Lower leg skin (tissue), 4 donors: ENCODE measurements around the gene PTCRA. TPM values are rescaled to one million over a fixed set of nuclear protein-coding genes. Genes with fewer than 3 reads are reported as not detected.

Source experiments
- DNase-seq, 2 donors: peaks; one replicate each; pipeline ENCODE4 v3.0.0-alpha.2; 2019; ENCODE audit warnings: low spot score in 2 of 2
- H3K4me3 ChIP-seq: fragments of 200-600 bp; sonication (generic); 2 replicates; pipeline ENCODE4 v1.5.1; 2017; ENCODE audit warnings: mild to moderate bottlenecking, low read depth; ENCODE audit not compliant: poor library complexity, severe bottlenecking
- POLR2A ChIP-seq, 2 donors: fragments of 450-650 bp; IDR thresholded peaks; one replicate each; pipeline ENCODE4 v1.6.1; 2016 to 2017; ENCODE audit warnings: antibody characterized with exemption in 2 of 2, mild to moderate bottlenecking in 1 of 2, moderate library complexity in 1 of 2
- WGBS, 2 donors: methylation state at CpG; one replicate each; pipeline ENCODE4 v1.1.5; 2018; 5-methylcytosine and 5-hydroxymethylcytosine counted together
- intact Hi-C: fragments of 100-400 bp; cut with DNase I; formaldehyde crosslinking; loops from one replicate; pipeline ENCODE4 v1.15.0; 2023; ENCODE audit warnings: low total_unique reads
- total RNA-seq, 4 donors: library from RNA; depleted of rRNA; stranded (reverse); fragments of >200 nt; gene quantifications; one replicate each; pipeline ENCODE4 v1.1.0, GENCODE V29; 2016
- TF ChIP-seq, protein P1 (sequence below), 3 donors: fragments of 450-650 bp; IDR thresholded peaks; one replicate each; pipeline ENCODE4 v1.5.1; 2016; ENCODE audit warnings: antibody characterized with exemption in 3 of 3, mild to moderate bottlenecking in 3 of 3, moderate library complexity in 2 of 3

PTCRA gene
- total RNA-seq, 4 donors from 2014 or later = not detected

DNA sequence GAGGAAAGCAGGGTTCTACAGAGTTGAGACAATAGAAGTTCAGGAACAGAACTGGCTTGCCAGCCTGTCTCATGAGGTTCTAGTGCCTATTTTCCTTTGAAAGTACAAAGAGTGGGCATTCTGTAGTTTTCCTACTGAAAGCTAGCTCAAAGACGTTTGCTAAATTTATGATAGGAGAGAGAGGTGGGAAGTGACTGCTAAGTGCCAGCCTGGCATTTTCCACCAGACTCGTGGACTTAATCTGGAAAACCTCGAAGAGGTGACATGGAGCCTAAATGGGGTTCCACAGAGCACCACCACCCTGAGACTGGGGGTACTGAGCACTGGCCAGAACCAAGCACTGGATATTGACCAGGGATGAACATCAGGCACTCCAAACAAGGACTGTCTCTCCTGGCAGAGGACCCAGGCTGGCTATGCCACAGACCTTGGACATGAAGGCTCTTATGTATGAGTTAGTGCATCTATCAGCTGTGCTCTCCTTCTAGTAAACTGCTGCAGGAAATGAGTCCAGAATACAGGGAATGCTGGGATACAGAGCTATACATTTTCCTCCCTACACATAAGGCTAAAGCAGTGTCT, 56.0 kb downstream of the PTCRA start:
- TF ChIP-seq, protein P1, sequence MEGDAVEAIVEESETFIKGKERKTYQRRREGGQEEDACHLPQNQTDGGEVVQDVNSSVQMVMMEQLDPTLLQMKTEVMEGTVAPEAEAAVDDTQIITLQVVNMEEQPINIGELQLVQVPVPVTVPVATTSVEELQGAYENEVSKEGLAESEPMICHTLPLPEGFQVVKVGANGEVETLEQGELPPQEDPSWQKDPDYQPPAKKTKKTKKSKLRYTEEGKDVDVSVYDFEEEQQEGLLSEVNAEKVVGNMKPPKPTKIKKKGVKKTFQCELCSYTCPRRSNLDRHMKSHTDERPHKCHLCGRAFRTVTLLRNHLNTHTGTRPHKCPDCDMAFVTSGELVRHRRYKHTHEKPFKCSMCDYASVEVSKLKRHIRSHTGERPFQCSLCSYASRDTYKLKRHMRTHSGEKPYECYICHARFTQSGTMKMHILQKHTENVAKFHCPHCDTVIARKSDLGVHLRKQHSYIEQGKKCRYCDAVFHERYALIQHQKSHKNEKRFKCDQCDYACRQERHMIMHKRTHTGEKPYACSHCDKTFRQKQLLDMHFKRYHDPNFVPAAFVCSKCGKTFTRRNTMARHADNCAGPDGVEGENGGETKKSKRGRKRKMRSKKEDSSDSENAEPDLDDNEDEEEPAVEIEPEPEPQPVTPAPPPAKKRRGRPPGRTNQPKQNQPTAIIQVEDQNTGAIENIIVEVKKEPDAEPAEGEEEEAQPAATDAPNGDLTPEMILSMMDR (IDR thresholded peaks at IDR 0.05) = no peak
- no peak for TF ChIP-seq POLR2A (IDR thresholded peaks at IDR 0.05)
- intact Hi-C loops = no loop called here
- 78 to 87% methylated on average over 3 of the region's 3 CpGs for WGBS, 2 donors

DNA sequence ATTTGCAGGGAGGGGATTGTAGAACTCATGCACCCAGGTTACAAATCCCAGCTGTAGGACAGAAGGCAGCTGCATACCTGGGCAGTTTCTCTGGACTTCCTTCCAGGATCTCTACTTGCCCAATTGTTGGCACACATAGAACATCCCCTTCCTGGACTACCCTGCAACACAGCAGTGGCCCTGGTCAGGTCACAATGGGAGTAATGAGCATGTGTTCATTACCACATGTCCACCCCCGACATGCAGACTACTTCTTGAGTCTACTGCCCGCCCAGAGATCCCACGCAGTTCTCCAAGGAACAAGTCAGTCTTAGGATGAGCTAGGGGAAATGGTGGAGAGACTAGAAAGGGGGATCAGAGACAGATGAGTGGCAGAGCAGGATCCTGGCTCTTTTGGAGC, 58.1 kb downstream of the PTCRA start:
- 89 to 95% methylated on average over 3 of the region's 3 CpGs for WGBS, 2 donors
- intact Hi-C loops = no loop called here

More for the DNA sequence above, 56.0 kb downstream of the PTCRA start:
- no peak overlapping the region for H3K4me3 ChIP-seq
- DNase-seq = no peak

DNA sequence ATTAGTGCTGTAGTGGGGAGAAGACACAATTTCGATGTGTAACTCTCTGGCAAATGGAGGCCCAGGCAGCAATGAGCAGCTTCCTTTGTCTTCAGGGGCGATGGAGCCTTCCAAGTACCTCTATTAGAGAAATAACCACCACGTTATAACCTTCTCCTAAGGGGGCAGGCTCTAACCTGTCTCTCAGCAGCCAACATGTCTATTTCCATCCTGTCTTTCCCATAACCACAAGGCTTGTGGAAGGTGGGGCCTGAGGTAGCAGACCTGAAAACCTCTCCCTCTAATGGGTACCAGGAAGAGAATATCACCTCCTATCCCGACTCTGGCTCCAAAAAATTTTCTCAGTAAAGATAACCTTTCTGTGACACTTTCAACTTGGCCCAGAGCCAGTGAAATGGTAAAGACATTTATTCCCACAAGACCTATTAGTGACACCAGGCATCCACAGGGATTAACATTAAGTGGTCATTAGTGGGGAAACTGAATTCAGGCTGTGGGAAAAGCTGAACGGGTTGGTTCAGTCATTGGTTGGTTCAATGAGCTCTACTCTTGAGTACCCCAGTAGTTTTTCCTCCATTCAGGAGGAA, 59.2 kb downstream of the PTCRA start:
- no peak for DNase-seq
- TF ChIP-seq, protein P1 (IDR thresholded peaks at IDR 0.05) = no peak
- no peak for TF ChIP-seq POLR2A (IDR thresholded peaks at IDR 0.05)
- intact Hi-C loops = no loop called here
- 58 to 61% methylated on average over 5 of the region's 5 CpGs for WGBS, 2 donors
- no peak overlapping the region for H3K4me3 ChIP-seq

More for the DNA sequence above, 58.1 kb downstream of the PTCRA start:
- DNase-seq = no peak
- TF ChIP-seq, protein P1 (IDR thresholded peaks at IDR 0.05) = no peak
- no peak for TF ChIP-seq POLR2A (IDR thresholded peaks at IDR 0.05)
- H3K4me3 ChIP-seq = no peak overlapping the region

Other genes with a start within 250 kb of the PTCRA start
- under 1 TPM in 1 of 4 donors, not detected in 3; 0.16 TPM for gene PRPH2, start 193.5 kb upstream of the PTCRA start, total RNA-seq
- gene TBCC, start 169.9 kb upstream of the PTCRA start, total RNA-seq = 10 to 100 TPM; 40.3 to 55.5 (median 45.3) TPM
- 10 to 100 TPM; 19.4 to 23.4 (median 20.5) TPM for gene BICRAL, start 134.0 kb upstream of the PTCRA start, total RNA-seq
- gene RPL7L1, start 36.4 kb upstream of the PTCRA start, total RNA-seq = 10 to 100 TPM; 73.4 to 95.9 (median 80.9) TPM
- 10 to 100 TPM; 15.6 to 28.9 (median 19.7) TPM for gene CNPY3, start 13.4 kb downstream of the PTCRA start, total RNA-seq
- gene GNMT, start 44.7 kb downstream of the PTCRA start, total RNA-seq = 1 to 10 TPM in 1 of 4 donors, under 1 TPM in 3; 0.25 to 1.4 (median 0.60) TPM
- 10 to 100 TPM; 13.9 to 37.6 (median 25.7) TPM for gene PEX6, start 63.1 kb downstream of the PTCRA start, total RNA-seq
- 10 to 100 TPM; 26.3 to 49.4 (median 40.8) TPM for gene PPP2R5D, start 68.5 kb downstream of the PTCRA start, total RNA-seq
- 10 to 100 TPM; 59.5 to 99.9 (median 77.5) TPM for gene MEA1, start 97.9 kb downstream of the PTCRA start, total RNA-seq
- gene KLHDC3, start 98.2 kb downstream of the PTCRA start, total RNA-seq = 10 to 100 TPM; 75.1 to 84.7 (median 79.6) TPM
- gene RRP36, start 105.6 kb downstream of the PTCRA start, total RNA-seq = 10 to 100 TPM; 38.5 to 61.9 (median 56.7) TPM
- gene CUL7, start 137.8 kb downstream of the PTCRA start, total RNA-seq = 10 to 100 TPM; 11.8 to 18.2 (median 13.6) TPM
- 10 to 100 TPM; 19.0 to 37.9 (median 27.3) TPM for gene MRPL2, start 143.4 kb downstream of the PTCRA start, total RNA-seq
- gene KLC4, start 143.6 kb downstream of the PTCRA start, total RNA-seq = 10 to 100 TPM; 18.0 to 25.7 (median 21.3) TPM
- gene PTK7, start 160.3 kb downstream of the PTCRA start, total RNA-seq = 10 to 100 TPM; 40.9 to 51.9 (median 49.7) TPM